Smooth muscle cell (in vitro differentiated cells): ENCODE data around the gene HBP1. TPM values are rescaled to one million over a fixed set of nuclear protein-coding genes. Genes with fewer than 3 reads are reported as not detected.

Source experiments
- DNase-seq: peaks from one replicate; lab custom pipeline; 2025; ENCODE audit not compliant: unreplicated experiment; lab: John Stamatoyannopoulos, UW
- H2AFZ ChIP-seq: fragments of 200-600 bp; sonication (generic); 2 replicates; pipeline ENCODE4 v1.6.0; 2016; ENCODE audit warnings: antibody characterized with exemption, low read depth, mild to moderate bottlenecking
- H3F3A ChIP-seq: fragments of 200-600 bp; sonication (generic); 2 replicates; pipeline ENCODE4 v1.6.0; 2017; ENCODE audit warnings: antibody characterized with exemption, low read depth
- H3K27ac ChIP-seq: fragments of 200-600 bp; sonication (generic); 2 replicates; pipeline ENCODE4 v1.5.1; 2016; ENCODE audit warnings: low read depth, mild to moderate bottlenecking
- H3K27me3 ChIP-seq: fragments of 200-600 bp; sonication (generic); 2 replicates; pipeline ENCODE4 v1.6.1; 2016; ENCODE audit warnings: low read depth, mild to moderate bottlenecking
- H3K36me3 ChIP-seq: fragments of 200-600 bp; sonication (generic); 2 replicates; pipeline ENCODE4 v1.5.1; 2016; ENCODE audit warnings: low read depth
- H3K4me1 ChIP-seq: fragments of 200-600 bp; sonication (generic); 2 replicates; pipeline ENCODE4 v1.5.1; 2016; ENCODE audit warnings: low read depth
- H3K4me2 ChIP-seq: fragments of 200-600 bp; sonication (generic); 2 replicates; pipeline ENCODE4 v1.6.0; 2016; ENCODE audit warnings: mild to moderate bottlenecking
- H3K4me3 ChIP-seq: fragments of 200-600 bp; sonication (generic); 2 replicates; pipeline ENCODE4 v1.5.1; 2016; ENCODE audit warnings: mild to moderate bottlenecking
- H3K79me2 ChIP-seq: fragments of 200-600 bp; sonication (generic); 2 replicates; pipeline ENCODE4 v1.6.0; 2016; ENCODE audit warnings: low read depth, mild to moderate bottlenecking
- H3K9ac ChIP-seq: fragments of 200-600 bp; sonication (generic); 2 replicates; pipeline ENCODE4 v1.6.0; 2016; ENCODE audit warnings: low read depth
- H3K9me3 ChIP-seq: fragments of 200-600 bp; sonication (generic); replicated peaks from 2 replicates; pipeline ENCODE4 v1.5.1; 2016; ENCODE audit warnings: low read depth
- H4K20me1 ChIP-seq: fragments of 200-600 bp; sonication (generic); 2 replicates; pipeline ENCODE4 v1.6.0; 2016; ENCODE audit warnings: low read depth
- CTCF ChIP-seq: fragments of 200-600 bp; sonication (generic); IDR thresholded peaks from 2 replicates; pipeline ENCODE4 v1.5.1; 2017; ENCODE audit warnings: borderline replicate concordance, mild to moderate bottlenecking, antibody characterized with exemption; ENCODE audit not compliant: insufficient read depth, poor library complexity, severe bottlenecking
- WGBS: methylation state at CpG from one replicate; pipeline ENCODE4 v1.1.7; 2016; ENCODE audit warnings: low lambda C conversion rate; 5-methylcytosine and 5-hydroxymethylcytosine counted together
- polyA plus RNA-seq: library from polyadenylated mRNA; unstranded; fragments of >200 nt; fragmentation: Nextera tagmentation; extraction: Ambion mirVana; gene quantifications from 2 replicates; pipeline ENCODE4 v1.2.1, GENCODE V29; 2016
- total RNA-seq: library from RNA; depleted of rRNA; stranded (reverse); fragments of >200 nt; gene quantifications from 2 replicates; pipeline ENCODE4 v1.2.3, GENCODE V29; 2014

HBP1 gene
- total and polyA plus RNA-seq, 2 experiments from 2014 or later = 57.9 to 102 TPM

GRCh38 chr7:107230334-107230733 is 61.5 kb downstream of the HBP1 start:
- Histone ChIP-seq H2AFZ (no peak overlapping the region), H3K4me1 (no peaks in the 10 kb centered on the region), H3K79me2 (no peaks in the 10 kb centered on the region), H3K9me3 (no peaks in the 10 kb centered on the region), H3F3A (no peaks in the 10 kb centered on the region), H3K27me3 (no peaks in the 10 kb centered on the region), H3K4me3 (no peak overlapping the region), H3K27ac (no peak overlapping the region), H3K9ac (no peak overlapping the region), H4K20me1 (peaks cover 3% of the 10 kb centered on the region), H3K36me3 (no peaks in the 10 kb centered on the region), H3K4me2 (no peak overlapping the region)
- WGBS = 93% methylated on average over 3 of the region's 3 CpGs
- TF ChIP-seq CTCF = no peak
- DNase-seq = no peak

- no peaks in the 10 kb centered on the region for H3K27me3 ChIP-seq
- no peak overlapping the region for H3K4me3 ChIP-seq
- H3K4me2 ChIP-seq = no peak overlapping the region
- H3F3A ChIP-seq = no peaks in the 10 kb centered on the region
- WGBS = 73% methylated on average over 7 of the region's 7 CpGs
- H3K79me2 ChIP-seq = no peaks in the 10 kb centered on the region
- no peaks in the 10 kb centered on the region for H3K9me3 ChIP-seq
- no peaks in the 10 kb centered on the region for H3K36me3 ChIP-seq
- no peak for TF ChIP-seq CTCF
- no peaks in the 10 kb centered on the region for H3K4me1 ChIP-seq
- no peak for DNase-seq
- no peak overlapping the region for H2AFZ ChIP-seq
- H4K20me1 ChIP-seq = peaks cover 3% of the 10 kb centered on the region
- H3K27ac ChIP-seq = no peak overlapping the region
- no peak overlapping the region for H3K9ac ChIP-seq
Measured at GRCh38 chr7:107232568-107233090, 63.8 kb downstream of the HBP1 start.

- Histone ChIP-seq H3K27ac (no peak overlapping the region), H3K36me3 (no peaks in the 10 kb centered on the region), H3K4me1 (no peaks in the 10 kb centered on the region), H3K79me2 (no peaks in the 10 kb centered on the region), H3K4me2 (no peak overlapping the region), H2AFZ (no peak overlapping the region), H3K4me3 (no peak overlapping the region), H3F3A (no peaks in the 10 kb centered on the region), H3K9me3 (no peaks in the 10 kb centered on the region), H4K20me1 (peaks cover 3% of the 10 kb centered on the region), H3K27me3 (no peaks in the 10 kb centered on the region), H3K9ac (no peak overlapping the region)
- WGBS = 69% methylated on average over 4 of the region's 4 CpGs
- DNase-seq = no peak
- no peak for TF ChIP-seq CTCF
Measured at GRCh38 chr7:107233174-107233573, 64.4 kb downstream of the HBP1 start.

- H3K36me3 ChIP-seq = no peaks in the 10 kb centered on the region
- H3K27me3 ChIP-seq = no peaks in the 10 kb centered on the region
- H3K4me2 ChIP-seq = no peak overlapping the region
- H3F3A ChIP-seq = no peaks in the 10 kb centered on the region
- no peak for TF ChIP-seq CTCF
- peaks cover 3% of the 10 kb centered on the region for H4K20me1 ChIP-seq
- 100% methylated on average over 1 of the region's 1 CpG for WGBS
- H3K27ac ChIP-seq = no peak overlapping the region
- H3K9ac ChIP-seq = no peak overlapping the region
- no peak overlapping the region for H2AFZ ChIP-seq
- no peak for DNase-seq
- H3K79me2 ChIP-seq = no peaks in the 10 kb centered on the region
- H3K9me3 ChIP-seq = no peaks in the 10 kb centered on the region
- no peak overlapping the region for H3K4me3 ChIP-seq
- H3K4me1 ChIP-seq = no peaks in the 10 kb centered on the region
Measured at GRCh38 chr7:107233981-107234380, 65.2 kb downstream of the HBP1 start.
